Prostate gland (tissue), 2 donors: ENCODE results near the gene WDR64. TPM values are rescaled to one million over a fixed set of nuclear protein-coding genes. Genes with fewer than 3 reads are reported as not detected.
"Not testable (repeated sequence)": the region's sequence is repeated elsewhere in the genome, so short reads cannot be mapped to it uniquely, and the experiment has no call there.

ENCODE experiments used
- DNase-seq: peaks from one replicate; pipeline ENCODE4 v3.0.0-alpha.2; 2019; ENCODE audit warnings: low spot score
- H3K27ac ChIP-seq, 2 donors: fragments of 200-600 bp; sonication (generic); 2 replicates each; pipeline ENCODE4 v1.5.1; 2017 to 2019
- H3K27me3 ChIP-seq: fragments of 200-600 bp; sonication (generic); replicated peaks from 2 replicates; pipeline ENCODE4 v1.5.1; 2019; ENCODE audit not compliant: insufficient read depth
- H3K36me3 ChIP-seq, 2 donors: fragments of 200-600 bp; sonication (generic); 1 replicate in 1 of 2; 2 replicates in 1 of 2; pipeline versions ENCODE4 v1.5.1 to v1.8.1; 2017 to 2019
- H3K4me1 ChIP-seq: fragments of 200-600 bp; sonication (generic); replicated peaks from 2 replicates; pipeline ENCODE4 v1.5.1; 2019
- H3K4me3 ChIP-seq, 2 donors: fragments of 200-600 bp; sonication (generic); 2 replicates each; pipeline ENCODE4 v1.5.1; 2017 to 2019
- H3K9me3 ChIP-seq: fragments of 200-600 bp; sonication (generic); 2 replicates; pipeline ENCODE4 v1.5.1; 2017
- CTCF ChIP-seq, 4 experiments: fragments of 200-600 bp in 2 of 4; fragments of 450-650 bp in 2 of 4; sonication (generic) in 2 of 4; IDR thresholded peaks; 1 replicate in 3 of 4; 2 replicates in 1 of 4; pipeline ENCODE4 v1.5.1; 2016 to 2019; ENCODE audit warnings: antibody characterized with exemption in 4 of 4, mild to moderate bottlenecking in 2 of 4, moderate library complexity in 2 of 4
- POLR2A ChIP-seq: fragments of 450-650 bp; IDR thresholded peaks from one replicate; pipeline ENCODE4 v1.6.1; 2016; ENCODE audit warnings: antibody characterized with exemption, mild to moderate bottlenecking
- POLR2AphosphoS5 ChIP-seq: sonication (generic); formaldehyde crosslinking; IDR thresholded peaks from one replicate; pipeline ENCODE4 v1.6.1; 2017; ENCODE audit warnings: antibody characterized with exemption
- WGBS: methylation state at CpG from one replicate; pipeline ENCODE4 v1.1.5; 2018; 5-methylcytosine and 5-hydroxymethylcytosine counted together
- intact Hi-C: fragments of 100-400 bp; cut with DNase I; formaldehyde crosslinking; loops from one replicate; pipeline ENCODE4 v1.14.2; 2022
- total RNA-seq, 2 donors: library from RNA; depleted of rRNA; stranded (reverse); fragments of >200 nt; gene quantifications; one replicate each; pipeline ENCODE4 v1.1.0, GENCODE V29; 2016

The WDR64 gene
- total RNA-seq, 2 donors from 2014 or later = 0.91 TPM; not detected in 1

GRCh38 chr1:241677201-241677600 is 25.1 kb downstream of the WDR64 start:
- H3K4me3 ChIP-seq = no peak overlapping the region
- no peaks in the 10 kb centered on the region for H3K9me3 ChIP-seq
- H3K27me3 ChIP-seq = no peaks in the 10 kb centered on the region
- no peak overlapping the region for H3K27ac ChIP-seq
- intact Hi-C loops = no loop called here
- no peak for DNase-seq
- WGBS = 80% methylated on average over 5 of the region's 5 CpGs
- TF ChIP-seq POLR2AphosphoS5 (no peak), POLR2A (no peak), CTCF (IDR thresholded peaks at IDR 0.05) (no peak)
- H3K36me3 ChIP-seq = no peaks in the 10 kb centered on the region
- H3K4me1 ChIP-seq = no peaks in the 10 kb centered on the region

- no peaks in the 10 kb centered on the region for H3K9me3 ChIP-seq
- no peaks in the 10 kb centered on the region for H3K36me3 ChIP-seq
- WGBS = 34% methylated on average over 2 of the region's 2 CpGs
- no peak overlapping the region for H3K27ac ChIP-seq
- DNase-seq = no peak
- H3K4me1 ChIP-seq = no peaks in the 10 kb centered on the region
- H3K27me3 ChIP-seq = no peaks in the 10 kb centered on the region
- TF ChIP-seq POLR2A (no peak), POLR2AphosphoS5 (no peak), CTCF (IDR thresholded peaks at IDR 0.05) (no peak)
- intact Hi-C loops = no loop called here
- H3K4me3 ChIP-seq = no peak overlapping the region
Measured at GRCh38 chr1:241678536-241678935, 26.5 kb downstream of the WDR64 start.

GRCh38 chr1:241679404-241679803 is 27.3 kb downstream of the WDR64 start:
- no peak for DNase-seq
- intact Hi-C loops = no loop called here
- Histone ChIP-seq H3K27ac (no peak overlapping the region), H3K27me3 (no peaks in the 10 kb centered on the region), H3K4me1 (no peaks in the 10 kb centered on the region), H3K36me3 (no peaks in the 10 kb centered on the region), H3K9me3 (no peaks in the 10 kb centered on the region), H3K4me3 (no peak overlapping the region)
- 75% methylated on average over 4 of the region's 4 CpGs for WGBS
- TF ChIP-seq POLR2A (no peak), POLR2AphosphoS5 (no peak), CTCF (IDR thresholded peaks at IDR 0.05) (no peak)

GRCh38 chr1:241679961-241680360 is 27.9 kb downstream of the WDR64 start:
- H3K4me3 ChIP-seq = no peak overlapping the region
- H3K36me3 ChIP-seq = no peaks in the 10 kb centered on the region
- TF ChIP-seq CTCF (IDR thresholded peaks at IDR 0.05) (no peak), POLR2AphosphoS5 (no peak), POLR2A (no peak)
- H3K27ac ChIP-seq = no peak overlapping the region
- intact Hi-C loops = loop anchor here (10.0 kb wide), 1 partner anchor 95 kb away; no protein-coding TSS in a partner anchor
- 75% methylated on average over 3 of the region's 3 CpGs for WGBS
- no peaks in the 10 kb centered on the region for H3K9me3 ChIP-seq
- H3K4me1 ChIP-seq = no peaks in the 10 kb centered on the region
- DNase-seq = no peak
- H3K27me3 ChIP-seq = no peaks in the 10 kb centered on the region

- H3K27me3 ChIP-seq, H3K36me3 ChIP-seq, DNase-seq, H3K27ac ChIP-seq, H3K4me1 ChIP-seq, H3K4me3 ChIP-seq, H3K9me3 ChIP-seq: not testable (repeated sequence)
- intact Hi-C loops = loop anchor here (10.0 kb wide), 1 partner anchor 97 kb away; no protein-coding TSS in a partner anchor
- WGBS = 45% methylated on average over 4 of the region's 4 CpGs
Measured at GRCh38 chr1:241681861-241682448, 29.9 kb downstream of the WDR64 start.
